Activated T-helper 2 cell treated with anti-CD3 and anti-CD28 coated beads, Interferon-gamma antibody, Interleukin-2, Interleukin-4, amounts not matched to agents 10 μg/mL and 5 μg/mL and 100 μg/mL, durations not matched to agents 14 hours and 24 hours and 36 hours (primary cell): ENCODE data around the gene ELFN1. TPM values are rescaled to one million over a fixed set of nuclear protein-coding genes. Genes with fewer than 3 reads are reported as not detected.

Experiments used
- DNase-seq: peaks from one replicate; pipeline ENCODE4 v3.0.0; 2021; ENCODE audit warnings: low spot score
- H3K27ac Mint-ChIP-seq: one replicate; pipeline ENCODE4 v1.8.0; 2021; ENCODE audit warnings: mixed read lengths
- H3K27me3 Mint-ChIP-seq: one replicate; pipeline ENCODE4 v1.8.0; 2021; ENCODE audit warnings: low read depth, mixed read lengths
- H3K36me3 Mint-ChIP-seq: one replicate; pipeline ENCODE4 v1.8.0; 2021; ENCODE audit warnings: low read depth, mixed read lengths
- H3K4me1 Mint-ChIP-seq: one replicate; pipeline ENCODE4 v1.8.0; 2021; ENCODE audit warnings: low read depth, mixed read lengths
- H3K4me3 Mint-ChIP-seq: one replicate; pipeline ENCODE4 v1.8.0; 2021; ENCODE audit warnings: low read depth, mild to moderate bottlenecking, moderate library complexity, mixed read lengths
- H3K9me3 Mint-ChIP-seq: one replicate; pipeline ENCODE4 v1.8.0; 2021; ENCODE audit warnings: mixed read lengths
- intact Hi-C: fragments of 100-400 bp; cut with micrococcal nuclease; formaldehyde crosslinking; loops from one replicate; pipeline ENCODE4 v1.15.1; 2023
- total RNA-seq: library from RNA; stranded (reverse); gene quantifications from 2 replicates; pipeline ENCODE4 v1.2.3, GENCODE V29; 2022

Gene ELFN1
- total RNA-seq, 1 donor from 2014 or later, result not detected

DNA sequence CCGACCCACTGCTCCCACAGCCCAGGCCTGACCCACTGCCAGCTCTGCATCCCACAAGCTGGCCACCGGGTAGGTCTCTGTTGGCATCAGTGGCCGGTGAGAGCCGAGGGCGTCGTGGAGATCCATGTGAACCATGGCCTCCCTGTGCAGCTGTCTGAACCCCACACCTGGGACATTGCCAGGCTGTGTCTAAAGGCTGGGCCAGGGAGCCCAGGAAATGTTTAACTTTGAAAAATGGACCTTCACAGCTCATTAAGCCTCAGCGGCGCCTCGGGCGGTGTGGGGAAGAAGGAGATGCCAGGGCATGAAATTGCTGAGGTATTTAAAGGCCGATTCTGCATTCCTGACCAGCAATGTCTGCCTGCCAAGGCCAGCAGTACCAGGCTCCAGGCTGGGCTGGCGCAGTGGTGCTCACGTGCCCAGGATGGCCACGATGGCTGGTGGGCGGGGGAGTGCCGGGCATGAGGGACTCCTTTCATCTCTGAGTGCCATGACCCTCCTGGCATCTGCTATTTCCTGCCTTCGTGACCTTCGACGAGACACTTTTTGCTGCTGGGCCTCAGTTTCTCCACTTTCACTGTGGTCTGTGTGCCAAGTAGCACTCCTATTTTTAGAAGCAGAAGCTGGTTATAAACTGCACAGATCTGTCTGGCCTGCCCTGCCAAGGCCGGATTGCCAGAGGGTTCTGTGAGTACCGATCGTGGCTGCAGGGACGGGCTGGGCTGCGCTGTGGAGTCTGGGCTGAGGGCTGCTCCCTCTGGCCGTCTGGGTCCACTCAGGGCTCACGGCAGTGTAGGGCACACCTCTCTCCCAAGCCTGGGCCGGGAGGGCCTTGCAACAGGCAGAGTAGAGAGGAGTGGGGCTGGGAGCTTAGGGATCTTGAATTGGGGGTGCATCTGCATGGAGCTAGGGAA is 21.8 kb downstream of the ELFN1 start:
- H3K9me3 Mint-ChIP-seq, result no peaks in the 10 kb centered on the region
- no peaks in the 10 kb centered on the region for H3K36me3 Mint-ChIP-seq

DNA sequence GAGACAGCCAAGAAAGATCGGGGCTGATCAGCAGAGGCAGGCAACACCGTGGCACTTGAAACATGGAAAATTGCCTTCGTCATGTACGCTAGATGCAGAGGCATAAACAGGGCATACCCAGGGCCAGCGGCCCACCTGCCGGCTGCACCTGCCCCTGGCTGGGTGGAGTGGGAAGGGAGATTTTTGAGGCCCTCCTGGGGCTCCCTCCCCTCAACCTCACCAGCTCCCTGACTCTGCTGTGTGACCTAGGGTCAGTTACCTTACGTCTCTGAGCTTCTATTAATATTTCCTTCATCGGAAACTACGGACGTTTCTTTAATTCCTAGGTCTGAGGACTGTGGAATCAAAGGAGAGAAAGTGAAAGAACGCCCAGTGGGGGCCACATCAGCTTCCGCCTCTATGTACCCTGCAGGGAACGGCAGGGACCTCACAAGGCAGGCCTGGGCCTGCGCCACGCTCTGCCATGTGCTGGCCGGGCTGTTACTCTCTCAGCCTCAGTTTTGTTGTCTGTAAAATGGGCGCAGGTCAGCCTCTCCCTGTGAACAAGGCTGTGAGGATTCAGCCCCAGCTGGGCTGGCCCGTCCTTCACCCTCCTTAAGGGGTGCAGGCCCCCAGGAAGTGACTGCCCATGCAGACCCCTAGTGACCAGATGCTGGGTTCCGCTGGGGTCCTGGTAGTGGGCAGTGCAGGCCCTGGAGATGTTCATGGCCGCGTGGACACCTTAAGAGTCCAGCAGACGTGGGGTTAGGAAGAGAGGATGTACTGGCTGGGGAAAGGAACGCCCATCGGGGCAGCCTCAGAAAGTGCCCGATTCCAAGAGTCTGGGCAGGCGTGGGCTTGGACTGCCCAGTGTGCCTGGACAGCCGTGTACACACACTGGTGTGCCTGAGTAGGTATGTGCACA is 22.7 kb downstream of the ELFN1 start:
- H3K27ac Mint-ChIP-seq, result no peak overlapping the region
- intact Hi-C loops, result no loop called here
- H3K27me3 Mint-ChIP-seq, result peaks cover 2% of the 10 kb centered on the region
- H3K9me3 Mint-ChIP-seq, result no peaks in the 10 kb centered on the region
- H3K4me1 Mint-ChIP-seq, result no peaks in the 10 kb centered on the region
- DNase-seq, result no peak
- no peak overlapping the region for H3K4me3 Mint-ChIP-seq
- H3K36me3 Mint-ChIP-seq, result no peaks in the 10 kb centered on the region

More for the DNA sequence above, 21.8 kb downstream of the ELFN1 start:
- Mint-ChIP-seq H3K27ac (no peak overlapping the region), H3K27me3 (peaks cover 2% of the 10 kb centered on the region), H3K4me3 (no peak overlapping the region), H3K4me1 (no peaks in the 10 kb centered on the region)
- intact Hi-C loops, result no loop called here
- DNase-seq, result no peak

DNA sequence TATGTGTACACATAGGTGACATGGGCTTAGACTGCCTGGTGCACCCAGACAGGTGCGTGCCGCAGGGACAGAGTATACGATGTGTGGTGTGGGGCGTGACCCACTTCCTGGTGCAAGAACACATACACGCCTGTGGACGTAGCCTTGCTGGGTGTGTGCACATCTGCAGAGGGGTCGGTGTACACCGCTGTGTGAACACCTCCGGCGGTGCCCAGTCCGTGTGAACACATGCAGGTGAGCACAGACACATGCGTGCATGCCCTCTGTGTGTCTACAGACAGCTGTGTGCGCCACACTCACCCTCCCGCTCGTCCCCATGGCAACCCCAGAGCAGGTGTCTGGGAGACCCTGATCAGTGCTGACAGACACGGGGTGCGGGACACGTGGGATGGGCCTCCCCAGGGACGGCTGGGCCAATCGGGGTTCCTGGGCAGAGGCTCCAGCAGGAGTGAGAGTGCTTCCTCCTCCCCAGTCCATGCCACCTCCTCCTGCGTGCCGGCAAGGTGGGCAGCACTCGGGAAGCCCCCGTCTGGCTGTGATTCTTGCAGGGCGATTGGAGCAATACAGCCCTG is 23.4 kb downstream of the ELFN1 start:
- Mint-ChIP-seq H3K36me3 (no peaks in the 10 kb centered on the region), H3K4me3 (no peak overlapping the region), H3K27ac (no peak overlapping the region), H3K9me3 (no peaks in the 10 kb centered on the region), H3K27me3 (peaks cover 2% of the 10 kb centered on the region), H3K4me1 (no peaks in the 10 kb centered on the region)
- intact Hi-C loops, result no loop called here
- no peak for DNase-seq

DNA sequence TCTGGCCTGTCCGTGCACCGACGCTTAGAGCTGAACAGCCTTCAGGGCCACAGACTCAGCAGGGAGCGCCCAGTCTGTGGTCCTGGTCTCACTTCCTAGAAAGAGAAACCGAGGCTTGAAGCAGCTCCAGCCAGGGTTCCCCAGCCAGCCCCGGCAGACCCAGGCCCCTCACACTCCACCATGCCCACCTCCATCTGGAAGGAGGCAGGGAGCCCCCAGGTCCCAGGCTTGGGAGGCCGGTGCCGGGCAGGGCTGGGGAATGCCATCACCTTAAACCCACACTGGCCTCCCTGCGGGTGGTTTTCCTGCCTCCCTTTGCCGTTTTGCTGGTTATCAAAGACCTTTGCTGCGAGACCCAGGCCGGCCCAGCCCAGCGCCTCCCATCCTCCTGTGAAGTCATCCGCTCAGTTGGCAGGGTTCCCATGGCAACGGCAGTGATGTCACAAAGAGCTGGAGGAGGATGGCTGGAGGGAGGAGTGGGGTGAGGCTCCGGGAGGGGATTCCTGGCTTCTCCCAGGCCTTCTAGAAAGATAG is 24.0 kb downstream of the ELFN1 start:
- Mint-ChIP-seq H3K4me1 (no peaks in the 10 kb centered on the region), H3K27ac (no peak overlapping the region), H3K36me3 (no peaks in the 10 kb centered on the region), H3K4me3 (no peak overlapping the region), H3K9me3 (no peaks in the 10 kb centered on the region), H3K27me3 (no peaks in the 10 kb centered on the region)
- DNase-seq, result no peak
- intact Hi-C loops, result no loop called here

DNA sequence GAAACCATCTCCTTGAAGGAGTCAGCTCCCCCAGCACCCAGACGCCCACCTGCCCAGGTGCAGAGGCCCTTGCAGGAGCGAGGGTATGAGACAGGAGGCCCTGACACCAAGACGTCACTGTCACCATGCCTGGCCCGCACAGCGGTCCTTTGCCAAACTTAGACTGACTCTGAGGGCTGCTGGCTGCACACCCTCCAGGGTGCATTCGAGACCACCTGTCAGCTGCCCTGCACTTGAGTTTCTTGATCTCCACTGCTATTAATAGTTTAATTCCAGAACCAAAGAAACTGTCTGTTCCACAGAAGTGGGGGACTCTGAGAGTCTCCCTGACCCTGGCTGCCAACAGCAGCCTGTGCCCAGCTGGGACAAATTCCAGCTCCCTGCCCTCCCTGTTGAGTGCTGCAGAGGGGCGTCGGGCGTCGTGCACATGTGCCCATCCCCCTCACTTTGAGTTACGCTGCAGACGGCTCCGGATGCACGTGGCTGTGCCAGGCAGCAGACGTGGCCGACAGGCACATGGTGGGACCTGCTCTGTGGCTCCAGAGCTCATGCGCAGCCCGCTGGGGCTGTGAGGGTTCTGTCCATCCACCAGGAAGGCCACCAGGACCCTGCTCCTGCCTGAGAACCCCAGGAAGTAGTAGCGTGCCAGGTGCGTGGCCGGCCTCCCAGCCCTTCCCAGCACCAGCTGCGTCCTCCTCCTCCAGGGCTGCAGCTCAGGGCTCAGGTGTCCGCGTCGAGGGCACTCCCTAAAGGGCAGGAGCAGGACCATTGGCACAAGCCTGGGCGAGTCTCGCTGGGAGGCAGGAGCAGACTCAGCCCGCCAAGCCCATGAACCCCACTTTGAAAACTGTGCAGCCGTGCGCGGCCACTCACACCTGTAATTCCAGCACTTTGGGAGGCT is 24.8 kb downstream of the ELFN1 start:
- Mint-ChIP-seq H3K4me3 (no peak overlapping the region), H3K27me3 (no peaks in the 10 kb centered on the region), H3K36me3 (no peaks in the 10 kb centered on the region), H3K4me1 (no peaks in the 10 kb centered on the region), H3K9me3 (no peaks in the 10 kb centered on the region), H3K27ac (no peak overlapping the region)
- DNase-seq, result no peak
- intact Hi-C loops, result no loop called here

DNA sequence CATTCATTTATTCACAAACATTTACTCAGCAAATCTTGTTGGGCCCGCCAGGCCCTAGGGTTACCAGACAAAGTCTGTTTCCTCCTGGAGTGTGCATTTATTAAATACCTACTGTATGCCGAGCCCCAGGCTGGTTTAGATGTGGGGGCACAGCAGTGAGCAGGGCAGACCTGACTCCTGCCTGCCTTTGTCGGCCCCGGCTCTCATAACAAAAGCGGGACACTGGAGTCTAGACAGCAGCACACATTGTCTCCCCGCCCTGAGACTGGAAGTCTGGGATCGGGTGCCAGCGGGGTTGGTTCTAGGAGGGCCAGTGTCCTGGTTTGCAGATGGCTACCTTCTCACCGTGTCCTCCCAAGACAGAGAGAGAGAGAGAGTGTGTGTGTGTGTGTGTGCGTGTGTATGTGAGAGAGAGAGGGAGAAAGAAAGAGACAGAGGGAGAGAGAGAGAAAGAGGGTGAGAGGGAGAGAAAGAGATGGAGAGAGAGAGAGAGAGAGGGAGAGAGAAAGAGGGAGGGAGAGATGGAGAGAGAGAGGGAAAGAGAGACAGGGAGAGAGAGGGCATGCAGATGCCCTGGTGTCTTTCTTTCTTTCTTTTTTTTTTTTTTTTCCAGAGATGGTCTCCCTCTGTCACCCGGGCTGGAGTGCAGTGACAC is 25.9 kb downstream of the ELFN1 start:
- no peak for DNase-seq
- no peak overlapping the region for H3K4me3 Mint-ChIP-seq
- intact Hi-C loops, result no loop called here
- H3K27me3 Mint-ChIP-seq, result no peaks in the 10 kb centered on the region
- no peaks in the 10 kb centered on the region for H3K36me3 Mint-ChIP-seq
- H3K9me3 Mint-ChIP-seq, result peaks cover 3% of the 10 kb centered on the region
- H3K4me1 Mint-ChIP-seq, result no peaks in the 10 kb centered on the region
- H3K27ac Mint-ChIP-seq, result no peak overlapping the region

DNA sequence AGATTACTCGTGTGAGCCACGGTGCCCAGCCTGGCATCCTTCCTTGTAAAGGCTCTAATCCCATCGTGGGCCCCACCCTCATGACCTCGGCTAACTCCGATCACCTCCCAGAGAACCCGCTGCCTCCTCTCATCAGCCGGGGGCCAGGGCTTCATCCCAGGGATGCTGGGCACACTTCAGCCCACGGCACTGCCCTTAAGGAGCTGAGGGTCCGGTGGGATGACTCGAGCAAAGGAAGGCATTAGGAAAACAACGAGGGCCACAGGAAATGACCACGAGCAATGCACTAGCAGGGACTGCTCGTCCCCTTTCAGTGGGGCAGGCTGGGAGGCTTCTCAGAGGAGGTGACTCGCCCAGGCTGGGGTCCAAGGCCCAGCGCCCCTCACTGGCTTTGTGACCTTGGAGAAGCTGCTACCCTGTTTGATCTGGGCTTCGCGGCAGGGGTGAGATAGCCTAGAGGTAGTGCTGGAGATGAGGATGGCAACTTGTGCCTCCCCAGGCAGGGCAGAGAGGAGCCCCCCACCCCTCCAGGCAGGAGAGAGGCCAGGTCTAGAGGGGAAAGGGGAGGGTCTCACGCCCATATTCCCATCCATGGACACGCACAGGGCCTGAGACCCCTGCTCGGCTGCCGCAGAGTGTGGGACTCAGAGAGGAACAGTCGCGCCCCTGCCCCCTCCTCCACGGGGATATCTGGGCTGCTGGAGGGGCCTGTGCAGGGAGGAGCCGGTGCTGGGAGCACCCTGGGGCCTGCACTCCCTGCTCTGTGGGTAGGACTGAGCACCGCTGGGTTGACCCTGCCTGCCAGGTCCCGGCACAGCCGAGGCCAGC is 26.8 kb downstream of the ELFN1 start:
- no peak overlapping the region for H3K4me3 Mint-ChIP-seq
- intact Hi-C loops, result no loop called here
- no peak for DNase-seq
- peaks cover 5% of the 10 kb centered on the region for H3K9me3 Mint-ChIP-seq
- H3K4me1 Mint-ChIP-seq, result no peaks in the 10 kb centered on the region
- H3K27ac Mint-ChIP-seq, result no peak overlapping the region
- H3K36me3 Mint-ChIP-seq, result no peaks in the 10 kb centered on the region
- H3K27me3 Mint-ChIP-seq, result no peaks in the 10 kb centered on the region

DNA sequence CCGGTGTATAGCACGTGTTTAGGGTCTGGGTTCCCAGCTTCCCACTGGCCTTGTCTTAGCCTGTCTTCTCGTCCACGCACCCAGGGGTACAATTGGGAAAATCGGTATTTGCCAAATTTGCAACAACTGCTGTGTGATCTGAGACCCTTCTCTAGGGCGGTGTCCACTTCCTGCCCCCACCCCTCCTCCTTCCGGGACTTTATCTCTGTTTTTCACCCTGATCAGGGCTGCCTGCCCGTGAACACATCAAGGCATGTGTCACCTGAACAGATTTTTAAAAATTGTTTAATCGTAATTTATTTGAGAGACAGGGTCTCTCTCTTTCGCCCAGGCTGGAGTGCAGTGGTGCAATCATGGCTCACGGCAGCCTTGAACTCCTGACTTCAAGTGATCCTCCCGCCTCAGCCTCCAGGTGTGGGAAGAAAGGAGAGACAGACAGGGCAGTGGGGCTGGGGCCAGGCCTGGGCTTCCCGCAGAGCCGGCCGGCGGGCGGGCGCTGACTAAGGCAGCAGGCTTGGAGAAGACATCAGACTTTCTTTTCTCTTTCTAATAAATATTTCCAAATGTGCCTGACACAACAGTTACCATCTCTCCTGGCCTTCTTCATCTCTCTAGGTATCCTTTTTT is 27.5 kb downstream of the ELFN1 start:
- H3K27me3 Mint-ChIP-seq, result no peaks in the 10 kb centered on the region
- no peak overlapping the region for H3K27ac Mint-ChIP-seq
- no peak overlapping the region for H3K4me3 Mint-ChIP-seq
- no peak for DNase-seq
- H3K36me3 Mint-ChIP-seq, result no peaks in the 10 kb centered on the region
- H3K4me1 Mint-ChIP-seq, result no peaks in the 10 kb centered on the region
- peaks cover 10% of the 10 kb centered on the region for H3K9me3 Mint-ChIP-seq
- intact Hi-C loops, result no loop called here

DNA sequence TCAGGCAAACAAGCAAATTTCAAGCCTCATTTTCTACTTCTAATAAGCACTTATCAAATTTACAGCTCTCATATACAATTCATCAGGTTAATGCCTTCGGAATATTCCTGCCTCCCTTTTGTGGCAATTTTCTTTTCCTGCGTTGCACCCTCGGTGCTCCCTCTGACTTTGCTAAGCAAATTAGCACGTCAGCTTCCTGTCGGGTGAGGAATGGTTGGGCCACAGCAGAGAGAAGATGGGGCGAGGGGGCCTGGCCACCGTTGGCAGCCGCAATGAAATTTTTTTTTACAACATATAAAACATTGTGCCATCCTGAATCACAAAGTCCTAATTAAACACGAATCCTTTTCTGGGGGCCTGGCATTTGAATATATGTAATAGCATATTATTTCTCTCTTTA is 28.1 kb downstream of the ELFN1 start:
- H3K4me3 Mint-ChIP-seq, result no peak overlapping the region
- no peaks in the 10 kb centered on the region for H3K4me1 Mint-ChIP-seq
- DNase-seq, result no peak
- H3K9me3 Mint-ChIP-seq, result peaks cover 16% of the 10 kb centered on the region
- no peaks in the 10 kb centered on the region for H3K36me3 Mint-ChIP-seq
- intact Hi-C loops, result no loop called here
- no peak overlapping the region for H3K27ac Mint-ChIP-seq
- no peaks in the 10 kb centered on the region for H3K27me3 Mint-ChIP-seq

DNA sequence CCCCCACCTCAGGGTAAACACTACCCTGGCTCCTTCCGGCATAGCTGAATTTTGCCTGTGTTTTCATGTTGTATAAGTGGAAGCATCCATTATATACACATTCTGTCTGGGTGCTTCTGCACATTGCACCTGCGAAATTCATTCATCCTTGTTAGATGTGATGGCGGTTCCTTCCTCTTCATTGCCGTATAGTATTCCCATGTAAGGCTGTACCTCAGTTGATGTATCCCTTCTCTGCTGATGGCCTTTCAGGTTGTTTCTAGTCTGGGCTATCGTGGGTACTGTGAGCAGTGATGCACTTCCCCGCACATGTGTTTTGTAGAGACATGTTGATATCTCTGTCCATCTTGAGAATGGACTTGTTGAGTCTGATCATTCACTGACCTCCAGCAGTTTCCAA is 28.9 kb downstream of the ELFN1 start:
- Mint-ChIP-seq H3K27me3 (no peaks in the 10 kb centered on the region), H3K4me3 (no peak overlapping the region), H3K36me3 (no peaks in the 10 kb centered on the region), H3K27ac (no peak overlapping the region), H3K4me1 (no peaks in the 10 kb centered on the region), H3K9me3 (peaks cover 18% of the 10 kb centered on the region)
- intact Hi-C loops, result no loop called here
- DNase-seq, result no peak

DNA sequence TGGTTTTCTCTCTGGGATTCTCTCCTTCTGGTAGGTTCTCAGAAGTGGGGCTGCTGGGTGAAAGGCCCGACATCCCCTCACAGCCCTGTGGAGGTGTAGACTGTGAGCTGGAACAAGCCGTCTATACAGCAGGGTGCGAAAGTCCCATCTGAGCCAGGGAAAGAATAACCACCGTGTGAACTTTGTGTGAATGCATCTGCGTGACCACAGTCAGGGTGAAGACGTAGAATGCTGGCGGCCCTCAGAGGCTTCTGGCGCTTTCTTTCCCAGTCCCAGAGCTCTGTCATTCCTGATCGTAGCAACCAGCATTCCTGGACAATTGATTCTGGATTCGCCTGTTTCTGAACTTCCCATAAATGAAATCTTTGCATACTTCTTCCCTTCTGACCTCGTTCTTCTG is 30.0 kb downstream of the ELFN1 start:
- intact Hi-C loops, result no loop called here
- Mint-ChIP-seq H3K9me3 (peaks cover 18% of the 10 kb centered on the region), H3K36me3 (no peaks in the 10 kb centered on the region), H3K27me3 (no peaks in the 10 kb centered on the region), H3K4me3 (no peak overlapping the region), H3K4me1 (no peaks in the 10 kb centered on the region), H3K27ac (no peak overlapping the region)
- DNase-seq, result no peak
